Liver (tissue), 9 donors: ENCODE results near the gene NRG3. TPM values are rescaled to one million over a fixed set of nuclear protein-coding genes. Genes with fewer than 3 reads are reported as not detected.
A peak's percentile ranks its signal among the peaks of the same experiment; 100 is the strongest.

ENCODE experiments used
- DNase-seq: peaks from one replicate; pipeline ENCODE4 v3.0.0-alpha.2; 2017; ENCODE audit warnings: low spot score
- H3K27ac ChIP-seq, 2 donors: one replicate each; pipeline ENCODE4 v1.7.0; 2013; ENCODE audit warnings: inconsistent platforms in 2 of 2, low read length in 2 of 2, control low read depth in 1 of 2, low read depth in 1 of 2, mild to moderate bottlenecking in 1 of 2
- H3K27me3 ChIP-seq, 4 donors: one replicate each; pipeline versions ENCODE4 v1.6.1 to v1.7.0; 2013; ENCODE audit warnings: low read length in 3 of 4, inconsistent platforms in 1 of 4, mild to moderate bottlenecking in 1 of 4, moderate library complexity in 1 of 4; ENCODE audit not compliant: control insufficient read depth in 4 of 4, insufficient read depth in 4 of 4
- H3K36me3 ChIP-seq, 4 donors: one replicate each; pipeline versions ENCODE4 v1.6.1 to v1.7.0; 2013; ENCODE audit warnings: low read length in 3 of 4, mild to moderate bottlenecking in 3 of 4, low read depth in 1 of 4, moderate library complexity in 1 of 4; ENCODE audit not compliant: control insufficient read depth in 4 of 4, insufficient read depth in 3 of 4
- H3K4me1 ChIP-seq, 4 donors: one replicate each; pipeline versions ENCODE4 v1.6.1 to v1.7.0; 2013; ENCODE audit warnings: low read length in 3 of 4, mild to moderate bottlenecking in 3 of 4, moderate library complexity in 1 of 4; ENCODE audit not compliant: control insufficient read depth in 4 of 4, insufficient read depth in 4 of 4
- H3K4me3 ChIP-seq, 3 donors: one replicate each; pipeline versions ENCODE4 v1.6.1 to v1.7.0; 2013; ENCODE audit warnings: low read length in 3 of 3, control low read depth in 1 of 3, low read depth in 1 of 3, mild to moderate bottlenecking in 1 of 3
- H3K9ac ChIP-seq, 2 donors: one replicate each; pipeline ENCODE4 v1.7.0; 2013; ENCODE audit warnings: low read length in 2 of 2, mild to moderate bottlenecking in 2 of 2, moderate library complexity in 2 of 2, control low read depth in 1 of 2, low read depth in 1 of 2
- H3K9me3 ChIP-seq, 4 donors: one replicate each; pipeline versions ENCODE4 v1.6.1 to v1.7.0; 2013; ENCODE audit warnings: low read length in 3 of 4; ENCODE audit not compliant: control insufficient read depth in 4 of 4
- ATF3 ChIP-seq: IDR thresholded peaks from 2 replicates; pipeline ENCODE4 v1.6.1; 2016; ENCODE audit warnings: antibody characterized with exemption
- CTCF ChIP-seq: fragments of 150-350 bp; IDR thresholded peaks from 2 replicates; pipeline ENCODE4 v1.5.1; 2017; ENCODE audit warnings: improper control_type of control experiment, low read depth, low read length; ENCODE audit not compliant: missing input control
- EGR1 ChIP-seq, 2 donors: IDR thresholded peaks; 2 replicates each; pipeline ENCODE4 v1.6.1; 2016 to 2018; ENCODE audit warnings: antibody characterized with exemption in 2 of 2, low read depth in 2 of 2
- FOXA1 ChIP-seq: IDR thresholded peaks from 2 replicates; pipeline ENCODE4 v1.6.1; 2016; ENCODE audit warnings: antibody characterized with exemption
- FOXA2 ChIP-seq: IDR thresholded peaks from 2 replicates; pipeline ENCODE4 v1.6.1; 2016; ENCODE audit warnings: antibody characterized with exemption
- GABPA ChIP-seq, 2 donors: IDR thresholded peaks in 1 of 2; conservative IDR thresholded peaks in 1 of 2; 2 replicates each; pipeline ENCODE4 v1.6.1; 2016; ENCODE audit warnings: antibody characterized with exemption in 2 of 2, mild to moderate bottlenecking in 1 of 2, moderate library complexity in 1 of 2
- HNF4A ChIP-seq, 2 donors: conservative IDR thresholded peaks; 2 replicates each; pipeline ENCODE4 v1.6.1; 2016; ENCODE audit warnings: antibody characterized with exemption in 2 of 2, mild to moderate bottlenecking in 2 of 2
- HNF4G ChIP-seq: IDR thresholded peaks from 2 replicates; pipeline ENCODE4 v1.6.1; 2016; ENCODE audit warnings: antibody characterized with exemption
- JUND ChIP-seq, 2 donors: IDR thresholded peaks; 2 replicates each; pipeline ENCODE4 v1.6.1; 2016; ENCODE audit warnings: antibody characterized with exemption in 2 of 2
- MAX ChIP-seq: IDR thresholded peaks from 2 replicates; pipeline ENCODE4 v1.6.1; 2016; ENCODE audit warnings: antibody characterized with exemption
- NR2F2 ChIP-seq: IDR thresholded peaks from 2 replicates; pipeline ENCODE4 v1.6.1; 2016; ENCODE audit warnings: antibody characterized with exemption
- RAD21 ChIP-seq, 2 donors: IDR thresholded peaks; 2 replicates each; pipeline ENCODE4 v1.6.1; 2016; ENCODE audit warnings: antibody characterized with exemption in 2 of 2, mild to moderate bottlenecking in 2 of 2
- REST ChIP-seq: IDR thresholded peaks from 2 replicates; pipeline ENCODE4 v1.6.1; 2016; ENCODE audit warnings: antibody characterized with exemption, mild to moderate bottlenecking
- RXRA ChIP-seq, 2 donors: IDR thresholded peaks; 2 replicates each; pipeline ENCODE4 v1.6.1; 2017 to 2018; ENCODE audit warnings: antibody characterized with exemption in 2 of 2, mild to moderate bottlenecking in 1 of 2
- SP1 ChIP-seq: IDR thresholded peaks from 2 replicates; pipeline ENCODE4 v1.6.1; 2018; ENCODE audit warnings: antibody characterized with exemption, mild to moderate bottlenecking
- TAF1 ChIP-seq: conservative IDR thresholded peaks from 2 replicates; pipeline ENCODE4 v1.6.1; 2016; ENCODE audit warnings: antibody characterized with exemption, mild to moderate bottlenecking
- ZBTB33 ChIP-seq: IDR thresholded peaks from 2 replicates; pipeline ENCODE4 v1.6.1; 2016; ENCODE audit warnings: antibody characterized with exemption
- WGBS: extraction: QIAGEN DNeasy Blood & Tissue Kit; methylation state at CpG from one replicate; pipeline ENCODE4 v1.1.7; 2013; 5-methylcytosine and 5-hydroxymethylcytosine counted together
- polyA plus RNA-seq, 2 donors: library from polyadenylated mRNA; stranded (reverse) in 1 of 2; unstranded in 1 of 2; fragments of 200-250 nt in 1 of 2; fragments of >200 nt in 1 of 2; fragmentation: Nextera tagmentation in 1 of 2; extraction: Ambion mirVana in 1 of 2; gene quantifications; one replicate each; pipeline versions ENCODE4 v1.2.1 to v1.2.3, GENCODE V29; 2013 to 2015
- total RNA-seq, 2 donors: library from RNA; depleted of rRNA; stranded (reverse); fragments of >200 nt; gene quantifications; one replicate each; pipeline ENCODE4 v1.2.3, GENCODE V29; 2014
- donor health status: healthy.
- donor health status: healthy.
- donor health status: healthy.
- donor health status: healthy.
- donor health status: healthy.

The NRG3 gene
- total and polyA plus RNA-seq, 4 donors, result 0.24 to 3.7 (median 0.38) TPM

- Histone ChIP-seq H3K9me3 (no peaks in the 10 kb centered on the region), H3K4me1 (no peaks in the 10 kb centered on the region), H3K4me3 (no peak overlapping the region), H3K36me3 (no peaks in the 10 kb centered on the region), H3K27ac (no peak overlapping the region), H3K9ac (no peak overlapping the region), H3K27me3 (peaks cover 0 to 4% (median 0%) of the 10 kb centered on the region in 4 donors)
- TF ChIP-seq TAF1, result no peak
- TF ChIP-seq NR2F2, result no peak
- peak; percentile 32 to 38 for TF ChIP-seq RAD21 (IDR thresholded peaks at IDR 0.05)
- TF ChIP-seq GABPA (IDR thresholded peaks at IDR 0.05 in 1 of 2, conservative IDR thresholded peaks at IDR 0.05 in 1 of 2), result no peak
- no peak for DNase-seq
Observed at GRCh38 chr10:81838950-81839349, 36.0 kb upstream of the NRG3 start.

- Histone ChIP-seq H3K9ac (no peak overlapping the region), H3K4me3 (no peak overlapping the region), H3K36me3 (no peaks in the 10 kb centered on the region), H3K4me1 (no peaks in the 10 kb centered on the region), H3K9me3 (no peaks in the 10 kb centered on the region), H3K27me3 (no peaks in the 10 kb centered on the region), H3K27ac (no peak overlapping the region)
- no peak for DNase-seq
- TF ChIP-seq REST, result no peak
- TF ChIP-seq NR2F2, result no peak
- no peak for TF ChIP-seq FOXA2
- TF ChIP-seq CTCF, result no peak
- TF ChIP-seq JUND (IDR thresholded peaks at IDR 0.05), result no peak
- no peak for TF ChIP-seq EGR1 (IDR thresholded peaks at IDR 0.05; ENCODE audit: low read depth in 2 of 2)
- TF ChIP-seq HNF4G, result no peak
- 65% methylated on average over 2 of the region's 2 CpGs for WGBS
Observed at GRCh38 chr10:81843042-81843441, 32.0 kb upstream of the NRG3 start.

GRCh38 chr10:81847675-81848074 is 27.3 kb upstream of the NRG3 start:
- H3K9me3 ChIP-seq, result no peaks in the 10 kb centered on the region
- no peak overlapping the region for H3K4me3 ChIP-seq
- no peak overlapping the region for H3K9ac ChIP-seq
- no peaks in the 10 kb centered on the region for H3K36me3 ChIP-seq
- WGBS, result 90% methylated on average over 2 of the region's 2 CpGs
- H3K27me3 ChIP-seq, result no peaks in the 10 kb centered on the region
- no peak overlapping the region for H3K27ac ChIP-seq
- H3K4me1 ChIP-seq, result no peaks in the 10 kb centered on the region
- DNase-seq, result no peak
- no peak for TF ChIP-seq EGR1 (IDR thresholded peaks at IDR 0.05; ENCODE audit: low read depth in 2 of 2)
- no peak for TF ChIP-seq RAD21 (IDR thresholded peaks at IDR 0.05)
- TF ChIP-seq CTCF, result no peak
- TF ChIP-seq TAF1, result no peak
- no peak for TF ChIP-seq ATF3
- TF ChIP-seq MAX, result no peak
- no peak for TF ChIP-seq GABPA (IDR thresholded peaks at IDR 0.05 in 1 of 2, conservative IDR thresholded peaks at IDR 0.05 in 1 of 2)
- TF ChIP-seq SP1, result no peak
- no peak for TF ChIP-seq JUND (IDR thresholded peaks at IDR 0.05)
- TF ChIP-seq HNF4A (conservative IDR thresholded peaks at IDR 0.05), result no peak
- no peak for TF ChIP-seq RXRA (IDR thresholded peaks at IDR 0.05)
- no peak for TF ChIP-seq ZBTB33
- no peak for TF ChIP-seq FOXA1
- TF ChIP-seq NR2F2, result no peak
